Activated CD8-positive, alpha-beta memory T cell treated with anti-CD3 and anti-CD28 coated beads, Interleukin-2, amount 10 ng/mL, durations not matched to agents 7 days and 5 days (primary cell): ENCODE data around the gene HMSD. TPM values are rescaled to one million over a fixed set of nuclear protein-coding genes. Genes with fewer than 3 reads are reported as not detected.

ENCODE experiments used
- total RNA-seq, 2 experiments: library from RNA; stranded (reverse); gene quantifications; one replicate each; pipeline ENCODE4 v1.2.3, GENCODE V29; 2021

Gene HMSD
- total RNA-seq, 2 experiments from 2014 or later = 1.6 to 5.5 TPM

Other genes starting within 250 kb of the HMSD start
- not detected for gene SERPINB11, start 246.3 kb upstream of the HMSD start, total RNA-seq
- not detected for gene SERPINB7, start 173.9 kb upstream of the HMSD start, total RNA-seq
- gene SERPINB2, start 61.6 kb upstream of the HMSD start, total RNA-seq = not detected
- gene SERPINB10, start 41.3 kb upstream of the HMSD start, total RNA-seq = under 1 TPM in 1 of 2 experiments, not detected in 1; 0.14 TPM
- 1 to 10 TPM; 2.9 to 7.2 TPM for gene SERPINB8, start 20.8 kb downstream of the HMSD start, total RNA-seq
- gene LINC00305, start 199.8 kb downstream of the HMSD start, total RNA-seq = not detected